Measurements from ENCODE around the gene THY1. TPM values are rescaled to one million over a fixed set of nuclear protein-coding genes. Genes with fewer than 3 reads are reported as not detected.

The THY1 gene
- total RNA-seq = 669 and 939 TPM in 2 replicates

DNA sequence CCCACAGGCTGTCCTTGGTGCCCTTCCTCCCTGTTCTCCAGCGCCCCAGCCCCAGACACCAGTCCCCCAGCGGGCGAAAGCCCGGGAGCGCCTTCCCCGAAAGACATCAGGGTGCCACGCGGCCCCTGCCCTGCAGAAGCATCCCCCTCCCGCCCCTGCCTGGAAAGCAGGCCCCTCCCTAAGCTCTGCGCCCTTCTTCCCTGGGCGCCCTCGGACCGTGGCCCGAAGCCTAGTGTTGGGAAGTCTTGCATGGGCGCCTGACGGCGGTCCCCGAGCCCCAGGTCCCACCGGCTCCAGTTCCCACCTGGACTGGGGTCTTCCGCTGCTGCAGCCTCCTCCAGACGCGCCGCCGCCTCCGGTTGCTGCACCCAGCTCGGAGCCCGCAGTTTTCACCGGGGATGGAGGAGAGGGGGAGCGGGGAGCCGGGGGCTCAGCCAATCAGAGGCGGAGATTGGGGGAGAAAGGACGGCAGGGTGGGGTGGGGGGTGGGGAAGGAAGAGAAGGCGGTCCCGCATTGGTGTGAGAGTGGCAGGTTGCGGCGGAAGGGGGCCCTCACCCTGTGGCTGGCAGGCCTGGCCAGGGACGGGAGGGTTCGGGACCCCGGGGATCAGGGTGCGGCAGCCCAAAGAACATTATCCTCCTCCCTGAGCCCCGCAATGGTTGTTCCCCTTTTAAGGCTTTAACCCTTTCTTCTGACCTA, at the start of gene THY1:
THY1 (minus strand) TSS at position 364 of the 700 bp plus-strand sequence. CDS start 2,267 bp downstream, outside the sequence.

GRCh38 chr11:119381181-119381988, 41.6 kb downstream of the THY1 start, which contains the start of gene USP2:
Gene USP2, minus strand, starts transcription at chr11:119381690. Its CDS starts 8,210 bp downstream, at chr11:119373480.

Small RNAs within 50 kb of the gene (small RNA-seq; reads per million reads assigned to genes)
- gene AP003396.4 = not detected

Other genes with a start within 250 kb of the THY1 start
- gene NHERF4, start 237.7 kb downstream of the THY1 start, total RNA-seq = 0.22 and 0.26 TPM in 2 replicates
- gene CBL, start 216.8 kb downstream of the THY1 start, total RNA-seq = 8.8 and 11.6 TPM in 2 replicates
- gene MCAM, start 106.0 kb downstream of the THY1 start, total RNA-seq = 24.2 and 44.5 TPM in 2 replicates
- gene RNF26, start 88.6 kb downstream of the THY1 start, total RNA-seq = 5.9 TPM in 2 replicates
- 38.9 and 53.2 TPM in 2 replicates for gene C1QTNF5, start 82.3 kb downstream of the THY1 start, total RNA-seq
- gene MFRP, start 76.5 kb downstream of the THY1 start, total RNA-seq = 0.11 TPM in 1 of 2 replicates, not detected in the other
- 0.65 and 1.5 TPM in 2 replicates for gene USP2, start 41.5 kb downstream of the THY1 start, total RNA-seq

Measured in articular chondrocyte of knee joint (primary cell).